Measurements from ENCODE around the gene MYCL. TPM values are rescaled to one million over a fixed set of nuclear protein-coding genes. Genes with fewer than 3 reads are reported as not detected.

Gene MYCL
- total and polyA plus RNA-seq, 2 of the 4 experiments (the other 2 are of a cell fraction), result 0.72 to 0.87 TPM

- Histone ChIP-seq H4K20me1 (ENCODE audit: insufficient read depth, low read length) (peaks cover 19% of the 10 kb centered on the region), H3K4me3 (ENCODE audit: insufficient read depth, low read depth, low read length) (no peak overlapping the region), H2AK9ac (replicated peaks; ENCODE audit: low read depth, low read length, poor library complexity) (no peak overlapping the region), H4K91ac (ENCODE audit: insufficient read depth, low read depth, low read length) (no peak overlapping the region), H2BK5ac (ENCODE audit: low read depth, low read length, poor library complexity, severe bottlenecking) (no peak overlapping the region), H3K9me1 (ENCODE audit: insufficient read depth, low read length) (peaks cover 15% of the 10 kb centered on the region), H3K9ac (ENCODE audit: low read depth, low read length) (no peak overlapping the region), H3K9me3 (ENCODE audit: control insufficient read depth, insufficient read depth, low read length) (no peaks in the 10 kb centered on the region), H2AK5ac (ENCODE audit: low read depth, low read length) (no peak overlapping the region), H3K27me3 (ENCODE audit: control insufficient read depth, insufficient read depth, low read length) (no peaks in the 10 kb centered on the region), H3K14ac (replicated peaks; ENCODE audit: low read depth, low read length) (no peak overlapping the region), H4K5ac (ENCODE audit: low read depth, low read length) (no peak overlapping the region), H3K18ac (ENCODE audit: low read depth, low read length) (no peak overlapping the region), H2AFZ (replicated peaks; ENCODE audit: low read length, poor library complexity) (no peak overlapping the region), H3K4ac (ENCODE audit: low read depth, low read length) (no peak overlapping the region), H2BK20ac (ENCODE audit: low read depth, low read length) (no peak overlapping the region), H3K56ac (ENCODE audit: extremely low read depth, insufficient read depth, low read length) (no peak overlapping the region), H4K8ac (ENCODE audit: low read depth in 2 of 2, low read length in 2 of 2) (no peak overlapping the region), H3K27ac (ENCODE audit: insufficient read depth, low read length) (no peak overlapping the region), H2BK15ac (ENCODE audit: low read depth, low read length) (no peak overlapping the region), H3K36me3 (ENCODE audit: control insufficient read depth, insufficient read depth, low read length) (peaks cover 6% of the 10 kb centered on the region), H2BK120ac (ENCODE audit: low read depth, low read length) (no peak overlapping the region), H3K4me2 (ENCODE audit: low read depth, low read length) (no peak overlapping the region), H3K79me1 (ENCODE audit: low read depth in 1 of 2, low read length in 2 of 2) (peaks cover 29 to 47% of the 10 kb centered on the region in 2 experiments), H3K23ac (ENCODE audit: low read depth, low read length) (no peak overlapping the region), H3K4me1 (ENCODE audit: control insufficient read depth, insufficient read depth, low read length) (peaks cover 5% of the 10 kb centered on the region)
- no TSS peak for BruUV-seq (replicated peaks)
- ChIA-PET POLR2A (ENCODE audit: unreplicated experiment) (no interaction called here), CTCF (no interaction called here)
- intact Hi-C loops (cut with micrococcal nuclease) (no loop called here), in situ Hi-C loops (cut with MboI; ENCODE audit: low sequenced_read_pairs) (no loop called here), dilution Hi-C loops (cut with HindIII; ENCODE audit: low sequenced_read_pairs, unreplicated experiment) (no loop called here)
- TF ChIP-seq MAFK (IDR thresholded peaks at IDR 0.05; ENCODE audit: low read depth, low read length) (no peak), NFE2L2 (IDR thresholded peaks at IDR 0.05; ENCODE audit: low read depth, low read length) (no peak), MAZ (IDR thresholded peaks at IDR 0.05; ENCODE audit: borderline replicate concordance, low read depth, low read length) (no peak), SMC3 (IDR thresholded peaks at IDR 0.05; ENCODE audit: low read depth, low read length) (no peak), BHLHE40 (IDR thresholded peaks at IDR 0.05; ENCODE audit: low read depth, low read length) (no peak), RCOR1 (IDR thresholded peaks at IDR 0.05; ENCODE audit: insufficient replicate concordance, low read length) (no peak), RAD21 (IDR thresholded peaks at IDR 0.05; ENCODE audit: low read length) (no peak), POLR2A (IDR thresholded peaks at IDR 0.05; ENCODE audit: low read depth, low read length) (no peak), USF2 (IDR thresholded peaks at IDR 0.05; ENCODE audit: low read depth, low read length) (no peak), CEBPB (IDR thresholded peaks at IDR 0.05; ENCODE audit: low read depth, low read length) (no peak), FOS (IDR thresholded peaks at IDR 0.05; ENCODE audit: low read depth, low read length) (no peak), CHD1 (IDR thresholded peaks at IDR 0.05; ENCODE audit: low read depth, low read length) (no peak), MXI1 (IDR thresholded peaks at IDR 0.05; ENCODE audit: borderline replicate concordance, low read depth, low read length) (no peak), ELK1 (IDR thresholded peaks at IDR 0.05; ENCODE audit: borderline replicate concordance, low read depth, low read length) (no peak), RFX5 (IDR thresholded peaks at IDR 0.05; ENCODE audit: low read depth, low read length) (no peak)
- TF ChIP-seq, protein P1, sequence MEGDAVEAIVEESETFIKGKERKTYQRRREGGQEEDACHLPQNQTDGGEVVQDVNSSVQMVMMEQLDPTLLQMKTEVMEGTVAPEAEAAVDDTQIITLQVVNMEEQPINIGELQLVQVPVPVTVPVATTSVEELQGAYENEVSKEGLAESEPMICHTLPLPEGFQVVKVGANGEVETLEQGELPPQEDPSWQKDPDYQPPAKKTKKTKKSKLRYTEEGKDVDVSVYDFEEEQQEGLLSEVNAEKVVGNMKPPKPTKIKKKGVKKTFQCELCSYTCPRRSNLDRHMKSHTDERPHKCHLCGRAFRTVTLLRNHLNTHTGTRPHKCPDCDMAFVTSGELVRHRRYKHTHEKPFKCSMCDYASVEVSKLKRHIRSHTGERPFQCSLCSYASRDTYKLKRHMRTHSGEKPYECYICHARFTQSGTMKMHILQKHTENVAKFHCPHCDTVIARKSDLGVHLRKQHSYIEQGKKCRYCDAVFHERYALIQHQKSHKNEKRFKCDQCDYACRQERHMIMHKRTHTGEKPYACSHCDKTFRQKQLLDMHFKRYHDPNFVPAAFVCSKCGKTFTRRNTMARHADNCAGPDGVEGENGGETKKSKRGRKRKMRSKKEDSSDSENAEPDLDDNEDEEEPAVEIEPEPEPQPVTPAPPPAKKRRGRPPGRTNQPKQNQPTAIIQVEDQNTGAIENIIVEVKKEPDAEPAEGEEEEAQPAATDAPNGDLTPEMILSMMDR (conservative IDR thresholded peaks at IDR 0.05; ENCODE audit: low read depth, low read length), result no peak
- no peak for DNase-seq
- no peak for ATAC-seq (ENCODE audit: low read depth)
These were observed 47.4 kb downstream of the MYCL start for GRCh38 chr1:39854314-39854713.

All from IMR-90 (cell line).